CD4-positive, alpha-beta T cell treated with Interleukin-15 for 1 hour (primary cell): Measurements from ENCODE around the gene ADGRB3.

Source experiments
- DNase-seq: peaks from one replicate; pipeline ENCODE4 v3.0.0-alpha.2; 2020

Gene ADGRB3

GRCh38 chr6:68709882-68710281 is 74.8 kb downstream of the ADGRB3 start:
- DNase-seq: no peak

GRCh38 chr6:68710496-68710895 is 75.4 kb downstream of the ADGRB3 start:
- DNase-seq: no peak

- no peak for DNase-seq
These were observed 75.8 kb downstream of the ADGRB3 start for GRCh38 chr6:68710916-68711315.

- no peak for DNase-seq
These were observed 76.4 kb downstream of the ADGRB3 start for GRCh38 chr6:68711386-68712000.

GRCh38 chr6:68716620-68717019 is 81.5 kb downstream of the ADGRB3 start:
- DNase-seq: no peak

- DNase-seq: no peak
These were observed 83.4 kb downstream of the ADGRB3 start for GRCh38 chr6:68718385-68719073.

GRCh38 chr6:68719761-68720160 is 84.7 kb downstream of the ADGRB3 start:
- DNase-seq: no peak

- no peak for DNase-seq
These were observed 87.9 kb downstream of the ADGRB3 start for GRCh38 chr6:68722891-68723527.

- DNase-seq: no peak
These were observed 89.0 kb downstream of the ADGRB3 start for GRCh38 chr6:68724060-68724459.

GRCh38 chr6:68726337-68726736 is 91.3 kb downstream of the ADGRB3 start:
- no peak for DNase-seq

- DNase-seq: no peak
These were observed 91.9 kb downstream of the ADGRB3 start for GRCh38 chr6:68726992-68727391.

- DNase-seq: no peak
These were observed 92.6 kb downstream of the ADGRB3 start for GRCh38 chr6:68727699-68728098.

- no peak for DNase-seq
These were observed 93.3 kb downstream of the ADGRB3 start for GRCh38 chr6:68728159-68728979.

- no peak for DNase-seq
These were observed 94.4 kb downstream of the ADGRB3 start for GRCh38 chr6:68729377-68729903.

GRCh38 chr6:68730291-68731054 is 95.4 kb downstream of the ADGRB3 start:
- DNase-seq: no peak

- no peak for DNase-seq
These were observed 97.3 kb downstream of the ADGRB3 start for GRCh38 chr6:68732423-68732822.

- no peak for DNase-seq
These were observed 100.8 kb downstream of the ADGRB3 start for GRCh38 chr6:68735866-68736265.

- no peak for DNase-seq
These were observed 102.0 kb downstream of the ADGRB3 start for GRCh38 chr6:68737061-68737460.

- no peak for DNase-seq
These were observed 103.0 kb downstream of the ADGRB3 start for GRCh38 chr6:68738039-68738438.

- DNase-seq: no peak
These were observed 105.9 kb downstream of the ADGRB3 start for GRCh38 chr6:68740828-68741500.

GRCh38 chr6:68741501-68742386 is 106.7 kb downstream of the ADGRB3 start:
- no peak for DNase-seq
